Lung (tissue), 4 donors: ENCODE results near the gene DDTL. TPM values are rescaled to one million over a fixed set of nuclear protein-coding genes. Genes with fewer than 3 reads are reported as not detected.

Experiments used
- polyA plus RNA-seq, 2 donors: library from polyadenylated mRNA; stranded (reverse); fragments of 200-250 nt; gene quantifications; one replicate each; pipeline ENCODE4 v1.2.1, GENCODE V29; 2013
- total RNA-seq, 2 donors: library from RNA; depleted of rRNA in 1 of 2; stranded (reverse); fragments of >200 nt in 1 of 2; gene quantifications; one replicate each; pipeline ENCODE4 v1.2.1, GENCODE V29; 2014 to 2021
- donor health status: Bipolar disorder and iron deficiency.
- donor health status: healthy.
- donor health status: DM: yes; HTN: yes; CAD: no.

Gene DDTL
- total and polyA plus RNA-seq, 4 donors, result 0.37 to 4.4 (median 2.4) TPM

Other genes with a start within 250 kb of the DDTL start
- gene ZNF70, start 215.8 kb upstream of the DDTL start, total RNA-seq, result 1 to 10 TPM; 5.8 to 6.9 TPM
- gene ZNF70, start 215.8 kb upstream of the DDTL start, polyA plus RNA-seq, result 1 to 10 TPM in 1 of 2 donors, under 1 TPM in 1; 0.98 to 1.5 TPM
- gene VPREB3, start 212.5 kb upstream of the DDTL start, total RNA-seq, result not detected
- 1 to 10 TPM in 1 of 2 donors, under 1 TPM in 1; 0.39 to 1.4 TPM for gene VPREB3, start 212.5 kb upstream of the DDTL start, polyA plus RNA-seq
- 10 to 100 TPM; 12.0 to 18.7 TPM for gene C22orf15, start 203.9 kb upstream of the DDTL start, total RNA-seq
- 1 to 10 TPM; 3.0 to 8.7 TPM for gene C22orf15, start 203.9 kb upstream of the DDTL start, polyA plus RNA-seq
- 100 to 1,000 TPM in 1 of 2 donors, 10 to 100 TPM in 1; 16.6 to 128 TPM for gene CHCHD10, start 198.9 kb upstream of the DDTL start, total RNA-seq
- 100 to 1,000 TPM in 1 of 2 donors, 10 to 100 TPM in 1; 37.2 to 174 TPM for gene CHCHD10, start 198.9 kb upstream of the DDTL start, polyA plus RNA-seq
- 1 to 10 TPM; 2.2 to 2.6 TPM for gene MMP11, start 194.0 kb upstream of the DDTL start, total RNA-seq
- under 1 TPM; 0.43 to 0.68 TPM for gene MMP11, start 194.0 kb upstream of the DDTL start, polyA plus RNA-seq
- 10 to 100 TPM; 39.2 to 69.6 TPM for gene SMARCB1, start 179.9 kb upstream of the DDTL start, total RNA-seq
- gene SMARCB1, start 179.9 kb upstream of the DDTL start, polyA plus RNA-seq, result 10 to 100 TPM; 41.0 to 54.6 TPM
- gene DERL3, start 127.9 kb upstream of the DDTL start, total RNA-seq, result 10 to 100 TPM in 1 of 2 donors, 1 to 10 TPM in 1; 6.1 to 15.1 TPM
- 1 to 10 TPM; 6.7 to 8.4 TPM for gene DERL3, start 127.9 kb upstream of the DDTL start, polyA plus RNA-seq
- 10 to 100 TPM; 11.1 to 14.1 TPM for gene SLC2A11, start 109.0 kb upstream of the DDTL start, total RNA-seq
- gene SLC2A11, start 109.0 kb upstream of the DDTL start, polyA plus RNA-seq, result 1 to 10 TPM; 3.9 to 9.6 TPM
- 100 to 1,000 TPM in 1 of 2 donors, 10 to 100 TPM in 1; 71.8 to 751 TPM for gene MIF, start 72.5 kb upstream of the DDTL start, total RNA-seq
- 100 to 1,000 TPM; 850 to 887 TPM for gene MIF, start 72.5 kb upstream of the DDTL start, polyA plus RNA-seq
- 10 to 100 TPM in 1 of 2 donors, 1 to 10 TPM in 1; 2.0 to 22.3 TPM for gene GSTT2B, start 5.7 kb upstream of the DDTL start, total RNA-seq
- 10 to 100 TPM in 1 of 2 donors, 1 to 10 TPM in 1; 8.9 to 22.9 TPM for gene GSTT2B, start 5.7 kb upstream of the DDTL start, polyA plus RNA-seq
- gene DDT, start 7.6 kb downstream of the DDTL start, total RNA-seq, result 100 to 1,000 TPM; 111 to 130 TPM
- gene DDT, start 7.6 kb downstream of the DDTL start, polyA plus RNA-seq, result 100 to 1,000 TPM; 221 to 268 TPM
- 1 to 10 TPM in 1 of 2 donors, not detected in 1; 4.9 TPM for gene GSTT2, start 13.2 kb downstream of the DDTL start, total RNA-seq
- 1 to 10 TPM in 1 of 2 donors, under 1 TPM in 1; 0.22 to 3.1 TPM for gene GSTT2, start 13.2 kb downstream of the DDTL start, polyA plus RNA-seq
- not detected for gene GSTT4, start 38.6 kb downstream of the DDTL start, total RNA-seq
- not detected for gene GSTT4, start 38.6 kb downstream of the DDTL start, polyA plus RNA-seq
- gene CABIN1, start 44.4 kb downstream of the DDTL start, total RNA-seq, result 100 to 1,000 TPM in 1 of 2 donors, 10 to 100 TPM in 1; 69.1 to 109 TPM
- gene CABIN1, start 44.4 kb downstream of the DDTL start, polyA plus RNA-seq, result 10 to 100 TPM; 22.4 to 44.9 TPM
- 10 to 100 TPM; 15.9 to 82.6 TPM for gene SUSD2, start 214.6 kb downstream of the DDTL start, total RNA-seq
- 100 to 1,000 TPM in 1 of 2 donors, 10 to 100 TPM in 1; 16.8 to 192 TPM for gene SUSD2, start 214.6 kb downstream of the DDTL start, polyA plus RNA-seq